Measurements from ENCODE around the gene HECW1.

The HECW1 gene

GRCh38 chr7:43516581-43517342 lies 404.3 kb downstream of the HECW1 start:
- DNase-seq = no peak

GRCh38 chr7:43517464-43517863 lies 405.0 kb downstream of the HECW1 start:
- no peak for DNase-seq

- DNase-seq = no peak
Measured at GRCh38 chr7:43520201-43520600, 407.8 kb downstream of the HECW1 start.

- DNase-seq = no peak
Measured at GRCh38 chr7:43522406-43523156, 410.1 kb downstream of the HECW1 start.

- DNase-seq = no peak
Measured at GRCh38 chr7:43528576-43529354, 416.3 kb downstream of the HECW1 start.

GRCh38 chr7:43530553-43531410 lies 418.3 kb downstream of the HECW1 start:
- no peak for DNase-seq

- DNase-seq = peak; percentile 55
Measured at GRCh38 chr7:43531700-43532099, 419.3 kb downstream of the HECW1 start.

- no peak for DNase-seq
Measured at GRCh38 chr7:43533801-43534479, 421.5 kb downstream of the HECW1 start.

GRCh38 chr7:43535031-43535451 lies 422.6 kb downstream of the HECW1 start:
- peak; percentile 13 for DNase-seq

GRCh38 chr7:43535810-43536585 lies 423.6 kb downstream of the HECW1 start:
- peak; percentile 58 for DNase-seq

GRCh38 chr7:43536773-43537172 lies 424.3 kb downstream of the HECW1 start:
- DNase-seq = no peak

- no peak for DNase-seq
Measured at GRCh38 chr7:43537765-43538403, 425.4 kb downstream of the HECW1 start.

GRCh38 chr7:43538404-43538771 lies 425.9 kb downstream of the HECW1 start:
- no peak for DNase-seq

GRCh38 chr7:43540471-43540870 lies 428.0 kb downstream of the HECW1 start:
- DNase-seq = no peak

GRCh38 chr7:43542716-43543115 lies 430.3 kb downstream of the HECW1 start:
- DNase-seq = no peak

GRCh38 chr7:43546231-43546630 lies 433.8 kb downstream of the HECW1 start:
- no peak for DNase-seq

- no peak for DNase-seq
Measured at GRCh38 chr7:43550427-43550826, 438.0 kb downstream of the HECW1 start.

GRCh38 chr7:43552122-43552521 lies 439.7 kb downstream of the HECW1 start:
- DNase-seq = no peak

GRCh38 chr7:43553999-43554398 lies 441.6 kb downstream of the HECW1 start:
- DNase-seq = no peak

GRCh38 chr7:43554423-43554822 lies 442.0 kb downstream of the HECW1 start:
- no peak for DNase-seq

Data from eye (tissue), 1 donor.